NCI-H2227 (cell line): Measurements from ENCODE around the gene AIPL1.
"Not testable (repeated sequence)": the region's sequence is repeated elsewhere in the genome, so short reads cannot be mapped to it uniquely, and the experiment has no call there.

ENCODE experiments used
- DNase-seq: peaks from one replicate; lab custom pipeline; 2025; ENCODE audit not compliant: unreplicated experiment; lab: John Stamatoyannopoulos, UW

The AIPL1 gene

GRCh38 chr17:6435051-6435450 lies at the start of gene AIPL1:
Gene AIPL1 (minus strand): TSS chr17:6435121. CDS start chr17:6435104, 17 bp downstream.
- DNase-seq = no peak

- DNase-seq = no peak
Observed at GRCh38 chr17:6483507-6483906, 48.6 kb upstream of the AIPL1 start.

GRCh38 chr17:6482796-6483195 lies 47.9 kb upstream of the AIPL1 start:
- not testable (repeated sequence) for DNase-seq

GRCh38 chr17:6482105-6482455 lies 47.2 kb upstream of the AIPL1 start:
- DNase-seq = no peak

- no peak for DNase-seq
Observed at GRCh38 chr17:6480303-6480675, 45.4 kb upstream of the AIPL1 start.

- DNase-seq = no peak
Observed at GRCh38 chr17:6479622-6480302, 44.8 kb upstream of the AIPL1 start.

- DNase-seq = no peak
Observed at GRCh38 chr17:6478486-6478885, 43.6 kb upstream of the AIPL1 start.

- no peak for DNase-seq
Observed at GRCh38 chr17:6477831-6478383, 43.0 kb upstream of the AIPL1 start.

- DNase-seq = peak; percentile 25
Observed at GRCh38 chr17:6476810-6477179, 41.9 kb upstream of the AIPL1 start.

- DNase-seq = no peak
Observed at GRCh38 chr17:6476076-6476809, 41.3 kb upstream of the AIPL1 start.

GRCh38 chr17:6475411-6475810 lies 40.5 kb upstream of the AIPL1 start:
- no peak for DNase-seq

- no peak for DNase-seq
Observed at GRCh38 chr17:6474906-6475305, 40.0 kb upstream of the AIPL1 start.

- no peak for DNase-seq
Observed at GRCh38 chr17:6474376-6474775, 39.5 kb upstream of the AIPL1 start.

- DNase-seq = peak; percentile 60
Observed at GRCh38 chr17:6473128-6473767, 38.3 kb upstream of the AIPL1 start.

GRCh38 chr17:6472517-6472916 lies 37.6 kb upstream of the AIPL1 start:
- DNase-seq = no peak

- DNase-seq = no peak
Observed at GRCh38 chr17:6471531-6472465, 36.9 kb upstream of the AIPL1 start.

- no peak for DNase-seq
Observed at GRCh38 chr17:6470751-6471521, 36.0 kb upstream of the AIPL1 start.

GRCh38 chr17:6470146-6470718 lies 35.3 kb upstream of the AIPL1 start:
- no peak for DNase-seq

- DNase-seq = no peak
Observed at GRCh38 chr17:6468051-6468790, 33.3 kb upstream of the AIPL1 start.
